Adrenal gland (tissue), 12 donors: ENCODE data around the gene TNS2. TPM values are rescaled to one million over a fixed set of nuclear protein-coding genes. Genes with fewer than 3 reads are reported as not detected.

ENCODE experiments used
- DNase-seq, 7 donors: peaks; one replicate each; pipeline ENCODE4 v3.0.0-alpha.2; 2019 to 2020
- H3K27ac ChIP-seq, 5 donors: fragments of 200-600 bp; sonication (generic) in 4 of 5; 1 replicate in 3 of 5; 2 replicates in 2 of 5; pipeline versions ENCODE4 v1.5.1 to v1.8.0; 2016 to 2020; ENCODE audit warnings: mild to moderate bottlenecking in 1 of 5
- H3K27me3 ChIP-seq: fragments of 200-600 bp; 2 replicates; pipeline ENCODE4 v1.8.0; 2021
- H3K36me3 ChIP-seq, 2 donors: fragments of 200-600 bp; replicated peaks in 1 of 2; 1 replicate in 1 of 2; 2 replicates in 1 of 2; pipeline versions ENCODE4 v1.5.1 to v1.8.0; 2018 to 2022
- H3K4me1 ChIP-seq, 2 donors: fragments of 200-600 bp; replicated peaks in 1 of 2; 1 replicate in 1 of 2; 2 replicates in 1 of 2; pipeline versions ENCODE4 v1.5.1 to v1.8.0; 2018 to 2021
- H3K4me3 ChIP-seq, 4 donors: fragments of 200-600 bp; sonication (generic) in 3 of 4; one replicate each; pipeline ENCODE4 v1.5.1; 2016 to 2018
- H3K9me3 ChIP-seq, 3 donors: fragments of 200-600 bp; sonication (generic) in 1 of 3; replicated peaks in 1 of 3; 1 replicate in 2 of 3; 2 replicates in 1 of 3; pipeline versions ENCODE4 v1.5.1 to v1.8.0; 2016 to 2021
- POLR2A ChIP-seq, 2 donors: fragments of 450-650 bp; IDR thresholded peaks; one replicate each; pipeline ENCODE4 v1.6.1; 2017; ENCODE audit warnings: antibody characterized with exemption in 2 of 2, mild to moderate bottlenecking in 2 of 2, moderate library complexity in 1 of 2
- WGBS, 4 donors: extraction: QIAGEN DNeasy Blood & Tissue Kit in 2 of 4; methylation state at CpG; one replicate each; pipeline versions ENCODE4 v1.1.5 to v1.1.7; 2013 to 2017; 5-methylcytosine and 5-hydroxymethylcytosine counted together
- intact Hi-C, 2 donors: fragments of 100-400 bp; cut with DNase I; formaldehyde crosslinking; loops; one replicate each; pipeline versions ENCODE4 v1.14.1 to v1.15.0; 2022 to 2023
- polyA plus RNA-seq, 3 donors: library from polyadenylated mRNA; stranded (reverse); fragments of 200-250 nt in 2 of 3; fragments of 350-450 nt in 1 of 3; fragmentation: Illumina TruSeq in 1 of 3; extraction: RNeasy Lipid Tissue Mini Kit (QIAGEN cat#74804) in 1 of 3; gene quantifications; one replicate each; pipeline ENCODE4 v1.2.3, GENCODE V29; 2013 to 2014
- total RNA-seq, 9 donors: library from RNA; depleted of rRNA in 4 of 9; stranded (reverse); fragments of >200 nt in 4 of 9; fragments of 120-200 nt in 1 of 9; fragmentation: NEBNext Ultra II Directional in 1 of 9; extraction: Animal tissue kit (Norgen Biotek cat#: 25700) in 1 of 9; gene quantifications; one replicate each; pipeline versions ENCODE4 v1.1.0 to v1.2.4, GENCODE V29; 2013 to 2023
- TF ChIP-seq, protein P1 (sequence below), 6 experiments: fragments of 450-650 bp in 4 of 6; fragments of 200-600 bp in 2 of 6; sonication (generic) in 1 of 6; IDR thresholded peaks; 1 replicate in 5 of 6; 2 replicates in 1 of 6; pipeline versions ENCODE4 v1.5.1 to v1.8.0; 2016 to 2021; ENCODE audit warnings: antibody characterized with exemption in 6 of 6, mild to moderate bottlenecking in 2 of 6, moderate library complexity in 1 of 6
- donor health status: healthy with polysubstance abuse.
- donor health status: Bipolar disorder and iron deficiency.
- donor health status: DM: yes; HTN: yes; CAD: no.
- donor health status: DM: no; HTN: no; CAD: no.
- donor health status: DM: no; HTN: no; CAD: no.
- donor health status: DM: yes; HTN: yes; CAD: no.

Gene TNS2
- total and polyA plus RNA-seq, 12 donors = 21.8 to 1,019 (median 175) TPM

DNA sequence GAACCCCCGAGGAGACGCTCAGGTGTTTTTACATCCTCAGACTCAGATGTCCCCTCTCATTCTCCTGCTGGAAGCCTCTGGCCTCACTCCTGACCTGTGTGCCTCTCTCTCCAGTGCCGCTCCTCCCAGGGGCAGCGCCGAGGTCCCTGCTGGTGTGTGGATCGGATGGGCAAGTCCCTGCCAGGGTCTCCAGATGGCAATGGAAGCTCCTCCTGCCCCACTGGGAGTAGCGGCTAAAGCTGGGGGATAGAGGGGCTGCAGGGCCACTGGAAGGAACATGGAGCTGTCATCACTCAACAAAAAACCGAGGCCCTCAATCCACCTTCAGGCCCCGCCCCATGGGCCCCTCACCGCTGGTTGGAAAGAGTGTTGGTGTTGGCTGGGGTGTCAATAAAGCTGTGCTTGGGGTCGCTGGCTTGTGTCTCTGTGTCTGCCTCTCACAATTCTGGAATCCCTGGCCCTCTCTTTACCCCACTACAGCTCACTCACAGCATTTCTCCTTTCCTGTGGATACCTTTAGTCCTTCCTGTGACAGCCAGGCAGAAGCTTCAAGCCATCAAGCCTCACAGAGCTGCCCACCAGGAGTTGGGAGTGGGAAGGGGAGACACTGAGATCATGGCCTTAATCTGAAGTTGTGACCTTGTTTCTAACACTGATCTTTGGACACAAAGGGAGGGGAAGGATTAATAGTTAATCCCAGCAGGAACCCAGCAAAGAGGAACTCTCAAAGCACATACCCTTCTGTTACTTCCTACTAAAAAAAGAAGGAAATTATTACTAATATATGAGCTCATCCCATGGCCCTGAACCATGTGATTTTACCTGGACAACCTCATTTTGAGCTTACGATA lies 52.3 kb downstream of the TNS2 start:
- Histone ChIP-seq H3K4me3 (no peak overlapping the region), H3K27me3 (no peaks in the 10 kb centered on the region), H3K9me3 (no peaks in the 10 kb centered on the region), H3K36me3 (no peaks in the 10 kb centered on the region), H3K27ac (no peak overlapping the region), H3K4me1 (peaks cover 0 to 29% of the 10 kb centered on the region in 2 donors)
- 80 to 88% (median 82%) methylated on average over 9 to 12 of the region's 12 CpGs for WGBS, 4 donors
- DNase-seq = peak in 1 of 7 donors; percentile 48
- intact Hi-C loops = no loop called here
- no peak for TF ChIP-seq POLR2A (IDR thresholded peaks at IDR 0.05)
- TF ChIP-seq, protein P1, sequence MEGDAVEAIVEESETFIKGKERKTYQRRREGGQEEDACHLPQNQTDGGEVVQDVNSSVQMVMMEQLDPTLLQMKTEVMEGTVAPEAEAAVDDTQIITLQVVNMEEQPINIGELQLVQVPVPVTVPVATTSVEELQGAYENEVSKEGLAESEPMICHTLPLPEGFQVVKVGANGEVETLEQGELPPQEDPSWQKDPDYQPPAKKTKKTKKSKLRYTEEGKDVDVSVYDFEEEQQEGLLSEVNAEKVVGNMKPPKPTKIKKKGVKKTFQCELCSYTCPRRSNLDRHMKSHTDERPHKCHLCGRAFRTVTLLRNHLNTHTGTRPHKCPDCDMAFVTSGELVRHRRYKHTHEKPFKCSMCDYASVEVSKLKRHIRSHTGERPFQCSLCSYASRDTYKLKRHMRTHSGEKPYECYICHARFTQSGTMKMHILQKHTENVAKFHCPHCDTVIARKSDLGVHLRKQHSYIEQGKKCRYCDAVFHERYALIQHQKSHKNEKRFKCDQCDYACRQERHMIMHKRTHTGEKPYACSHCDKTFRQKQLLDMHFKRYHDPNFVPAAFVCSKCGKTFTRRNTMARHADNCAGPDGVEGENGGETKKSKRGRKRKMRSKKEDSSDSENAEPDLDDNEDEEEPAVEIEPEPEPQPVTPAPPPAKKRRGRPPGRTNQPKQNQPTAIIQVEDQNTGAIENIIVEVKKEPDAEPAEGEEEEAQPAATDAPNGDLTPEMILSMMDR (IDR thresholded peaks at IDR 0.05) = no peak

DNA sequence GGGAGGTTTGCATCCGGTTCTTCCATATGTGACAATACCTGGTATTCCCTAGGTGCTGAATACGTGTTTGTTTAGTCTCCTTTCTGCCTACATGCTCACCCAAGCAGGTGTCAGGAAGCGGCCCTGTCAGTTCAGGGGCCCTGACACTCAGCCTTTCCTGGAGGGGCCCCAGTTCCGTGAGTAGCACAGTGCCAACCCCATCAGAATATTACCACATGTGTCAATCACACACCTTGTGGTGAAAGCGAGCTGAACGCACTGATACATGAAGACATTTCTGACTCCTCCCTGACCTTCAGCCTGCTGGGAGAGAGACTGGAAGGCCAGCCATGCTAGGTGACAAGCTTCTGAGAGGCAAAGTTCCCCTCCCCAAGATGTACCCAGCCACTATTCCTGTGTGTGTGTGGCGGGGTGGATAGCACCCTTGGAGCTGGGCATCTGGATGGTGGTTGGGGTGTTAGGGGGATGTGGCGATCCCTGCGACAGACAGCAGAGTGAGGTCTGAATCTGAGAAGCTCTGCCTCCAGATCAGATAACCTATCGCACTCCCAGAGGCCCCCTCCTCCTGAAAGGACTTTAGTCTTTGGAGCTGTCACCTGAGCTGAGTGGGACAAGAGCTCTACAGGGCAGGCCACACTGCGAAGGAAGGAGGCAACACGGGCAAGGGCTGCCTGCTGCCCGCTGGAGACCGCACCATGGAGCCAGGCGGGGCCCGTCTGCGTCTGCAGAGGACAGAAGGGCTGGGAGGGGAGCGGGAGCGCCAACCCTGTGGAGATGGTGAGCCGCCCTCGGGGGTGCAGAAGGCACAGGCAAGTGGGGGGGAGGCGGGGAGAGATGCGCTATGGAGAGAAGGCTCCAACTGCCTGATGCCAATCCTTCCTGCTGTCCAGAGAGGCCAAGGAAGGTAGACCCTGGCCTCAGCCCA lies 53.3 kb downstream of the TNS2 start, which contains the start of gene SOAT2:
Gene SOAT2 (plus strand): TSS at position 604 of the 925 bp plus-strand sequence. CDS start 92 bp downstream, at position 696.
- Histone ChIP-seq H3K27me3 (no peaks in the 10 kb centered on the region), H3K4me1 (peaks cover 0 to 19% of the 10 kb centered on the region in 2 donors), H3K9me3 (no peaks in the 10 kb centered on the region), H3K36me3 (no peaks in the 10 kb centered on the region), H3K4me3 (no peak within 1 kb of the TSS), H3K27ac (peak within 1 kb of the TSS in 1 of 5 donors; percentile 40)
- peak in 1 of 7 donors; percentile 49 for DNase-seq
- WGBS, 4 donors = 83 to 93% (median 85%) methylated on average over 7 to 23 of the region's 23 CpGs
- TF ChIP-seq, protein P1 (IDR thresholded peaks at IDR 0.05) = no peak
- no peak for TF ChIP-seq POLR2A (IDR thresholded peaks at IDR 0.05)
- intact Hi-C loops = no loop called here

GRCh38 chr12:53103860-53104305 lies 54.0 kb downstream of the TNS2 start:
- H3K9me3 ChIP-seq = no peaks in the 10 kb centered on the region
- H3K4me3 ChIP-seq = no peak overlapping the region
- H3K27ac ChIP-seq = peak overlapping the region in 1 of 5 donors; percentile 40
- TF ChIP-seq, protein P1 (IDR thresholded peaks at IDR 0.05) = no peak
- no peak for TF ChIP-seq POLR2A (IDR thresholded peaks at IDR 0.05)
- no peaks in the 10 kb centered on the region for H3K36me3 ChIP-seq
- H3K27me3 ChIP-seq = no peaks in the 10 kb centered on the region
- WGBS, 4 donors = 18 to 60% (median 56%) methylated on average over 3 of the region's 3 CpGs
- intact Hi-C loops = no loop called here
- peaks cover 0 to 12% of the 10 kb centered on the region in 2 donors for H3K4me1 ChIP-seq
- DNase-seq = peak in 2 of 7 donors; percentile 41 to 57

- TF ChIP-seq, protein P1 (IDR thresholded peaks at IDR 0.05) = no peak
- no peak for TF ChIP-seq POLR2A (IDR thresholded peaks at IDR 0.05)
- H3K27ac ChIP-seq = no peak overlapping the region
- intact Hi-C loops = no loop called here
- H3K4me1 ChIP-seq = no peaks in the 10 kb centered on the region
- no peaks in the 10 kb centered on the region for H3K9me3 ChIP-seq
- peak in 1 of 7 donors; percentile 46 for DNase-seq
- H3K4me3 ChIP-seq = no peak overlapping the region
- no peaks in the 10 kb centered on the region for H3K27me3 ChIP-seq
- 62 to 79% (median 72%) methylated on average over 6 to 8 of the region's 8 CpGs for WGBS, 4 donors
- no peaks in the 10 kb centered on the region for H3K36me3 ChIP-seq
Observed at GRCh38 chr12:53105256-53105655, 55.4 kb downstream of the TNS2 start.
